HG03175 (cell line): ENCODE data around the gene GSDMA.

Experiments
- ATAC-seq: cut with Tn5 transposase; IDR thresholded peaks from one replicate; pipeline ENCODE4 v1.9.1; 2021; ENCODE audit warnings: mild to moderate bottlenecking, moderate library complexity; ENCODE audit not compliant: unreplicated experiment

GSDMA gene

DNA sequence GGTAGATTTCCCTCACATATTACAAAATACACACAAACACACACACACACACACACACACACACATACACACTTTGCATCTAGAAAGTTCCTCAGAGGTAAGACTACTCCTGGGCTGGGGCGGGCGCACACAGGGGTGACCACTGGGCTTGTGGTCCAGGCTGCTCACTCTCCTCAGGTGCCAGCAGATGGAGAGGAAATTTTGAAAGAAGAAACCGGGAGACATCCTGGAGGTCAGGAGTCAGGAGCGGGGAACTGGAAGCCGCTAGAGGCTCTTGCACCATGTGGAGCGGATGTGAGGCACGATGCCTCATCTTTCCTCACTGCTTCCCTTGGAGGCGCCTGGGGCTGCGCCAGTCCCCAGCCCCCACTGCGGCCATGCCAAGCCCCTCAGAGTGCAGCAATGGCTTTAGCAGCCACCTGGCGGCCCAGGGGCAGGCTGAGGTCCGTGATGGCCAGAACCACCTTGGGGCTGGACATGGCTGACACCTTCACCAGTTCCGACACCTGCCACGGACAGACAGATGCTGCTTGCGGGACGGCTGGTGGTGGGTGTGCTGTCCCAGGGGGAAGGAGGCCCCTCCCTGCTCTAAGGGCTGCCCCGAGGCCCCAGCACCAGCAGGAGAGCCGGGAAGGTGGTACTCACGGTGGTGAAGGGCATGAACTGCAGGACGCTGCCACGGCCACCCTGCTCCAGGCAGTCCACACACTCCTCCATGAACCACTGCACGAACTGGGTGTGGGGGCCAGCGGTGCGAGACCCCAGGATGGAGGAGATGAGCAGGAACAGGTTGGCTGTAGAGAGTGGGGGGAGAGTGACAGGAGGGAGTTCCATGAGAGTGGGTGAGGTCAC, 56.6 kb downstream of the GSDMA start:
- no peak for ATAC-seq

DNA sequence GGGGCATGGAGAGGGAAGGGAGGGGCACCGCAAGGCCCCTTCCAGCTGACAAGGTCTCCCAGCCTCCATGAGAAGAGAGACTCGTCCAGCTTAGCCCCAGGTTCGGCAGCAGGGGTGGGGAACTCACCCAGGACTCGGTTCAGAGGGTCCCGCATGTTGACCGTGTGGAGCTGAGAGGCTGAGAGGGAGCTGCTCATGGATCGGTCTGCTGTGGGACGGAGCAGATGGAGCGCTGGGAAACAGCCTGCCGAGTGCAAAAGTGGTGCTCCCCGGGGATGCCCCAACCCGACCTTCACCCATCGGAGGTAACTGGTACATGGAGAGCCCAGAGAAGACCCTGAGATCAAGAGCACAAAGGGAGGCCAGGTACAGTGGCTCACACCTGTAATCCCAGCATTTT, 57.3 kb downstream of the GSDMA start:
- ATAC-seq, result no peak

DNA sequence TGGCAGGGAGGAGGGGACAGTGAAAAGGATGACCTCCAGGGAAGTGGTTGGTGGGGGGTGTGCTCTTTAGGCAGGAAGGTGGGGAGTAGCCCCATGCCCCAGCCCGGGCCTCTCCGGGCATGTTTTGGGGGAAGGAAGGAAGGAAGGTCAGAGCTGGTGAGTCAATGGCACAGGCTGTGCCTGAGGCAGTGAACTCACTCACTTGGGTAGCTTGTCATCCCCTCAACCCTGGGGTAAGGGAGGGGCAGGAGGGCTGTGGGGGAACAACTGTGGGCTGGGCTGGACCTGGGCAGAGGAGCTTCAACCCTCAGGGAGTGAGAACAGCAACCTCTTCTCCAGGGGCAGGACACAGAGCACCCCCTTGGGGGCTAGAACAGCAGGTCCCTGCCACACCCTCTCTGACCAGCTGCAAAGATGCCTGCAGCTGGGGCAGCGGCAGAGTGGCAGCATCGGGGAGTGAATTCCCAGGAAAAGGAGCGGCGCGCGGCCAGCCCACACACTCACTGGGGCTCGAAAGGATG, 58.7 kb downstream of the GSDMA start:
- no peak for ATAC-seq

DNA sequence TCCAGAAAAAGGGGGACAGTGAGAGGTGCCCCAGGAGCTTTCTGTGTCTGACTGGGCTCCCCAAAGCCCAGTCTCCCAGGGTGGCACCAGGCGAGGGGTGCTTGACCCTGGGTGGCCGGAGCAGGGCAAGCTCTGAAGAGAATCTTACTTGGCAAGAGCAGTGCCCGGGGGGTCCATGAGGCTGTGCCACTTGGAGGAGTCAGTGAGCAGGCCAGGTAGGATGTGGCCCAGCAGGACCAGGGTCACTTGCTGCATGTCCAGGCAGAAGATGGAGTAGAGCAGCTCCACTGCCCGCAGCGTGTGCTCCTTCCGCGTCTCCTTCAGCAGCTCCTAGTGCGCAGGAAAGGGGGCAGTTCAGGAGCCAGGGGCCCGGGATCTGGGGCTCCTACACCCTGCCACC, 59.7 kb downstream of the GSDMA start:
- no peak for ATAC-seq

DNA sequence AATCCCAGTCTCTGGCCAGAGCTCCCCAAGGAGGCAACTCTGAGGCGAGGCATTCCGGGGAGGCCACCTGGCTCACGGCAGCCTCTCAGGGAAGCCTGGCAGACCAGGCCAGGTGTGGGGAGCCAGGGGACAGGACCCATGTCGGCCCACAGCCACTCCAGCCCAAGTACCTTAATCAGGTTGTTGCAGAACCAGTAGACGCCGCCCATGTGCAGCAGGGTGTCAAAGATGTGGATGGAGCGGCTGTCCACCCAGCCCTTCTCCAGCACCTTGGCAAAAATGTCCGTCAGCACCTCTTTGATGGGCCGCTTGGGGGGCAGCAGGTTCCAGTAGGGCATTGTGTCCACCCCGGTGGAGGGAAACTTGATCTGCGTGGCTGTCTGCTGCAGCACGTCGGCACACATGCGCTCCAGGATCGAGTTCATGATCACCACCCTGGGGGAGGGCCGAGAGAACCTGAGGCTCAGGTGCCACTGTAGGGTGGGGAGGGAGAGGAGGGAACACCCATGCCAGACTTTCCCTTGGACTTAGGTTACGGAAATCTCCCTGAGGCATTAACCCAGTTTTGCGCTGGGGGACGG, 60.2 kb downstream of the GSDMA start:
- no peak for ATAC-seq

DNA sequence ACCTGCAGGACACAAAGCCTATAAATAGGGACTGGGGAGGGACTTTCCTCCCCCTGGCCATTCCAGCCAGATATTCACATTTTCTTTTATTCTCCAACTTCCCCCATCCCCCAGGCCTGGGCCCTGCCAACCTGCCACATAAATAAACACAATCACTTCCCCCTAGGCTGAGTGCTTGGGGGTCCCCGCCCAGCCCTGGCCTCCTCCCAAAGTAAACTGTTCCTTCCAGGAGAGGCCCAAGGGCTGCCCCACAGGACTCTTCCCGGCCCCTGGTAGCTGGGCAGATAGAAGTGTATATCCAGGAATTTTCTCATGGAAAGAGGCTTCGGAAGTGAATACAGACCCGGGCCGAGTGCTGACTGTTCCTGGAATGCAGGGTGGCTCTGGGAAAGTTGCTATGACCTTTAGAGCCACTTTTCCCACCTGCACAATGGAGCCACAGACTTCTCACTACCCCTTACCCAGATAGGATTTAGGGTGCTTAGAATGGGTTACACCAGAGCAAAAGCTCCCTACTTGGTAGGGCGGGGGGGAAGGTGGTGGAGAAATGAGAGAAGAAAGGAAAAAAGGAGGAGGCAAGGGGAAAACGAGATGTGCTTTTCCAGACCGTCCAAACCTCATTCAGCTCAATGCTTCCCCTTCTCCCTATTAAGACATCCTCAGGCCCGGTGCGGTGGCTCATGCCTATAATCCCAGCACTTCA, 60.9 kb downstream of the GSDMA start:
- ATAC-seq, result no peak

DNA sequence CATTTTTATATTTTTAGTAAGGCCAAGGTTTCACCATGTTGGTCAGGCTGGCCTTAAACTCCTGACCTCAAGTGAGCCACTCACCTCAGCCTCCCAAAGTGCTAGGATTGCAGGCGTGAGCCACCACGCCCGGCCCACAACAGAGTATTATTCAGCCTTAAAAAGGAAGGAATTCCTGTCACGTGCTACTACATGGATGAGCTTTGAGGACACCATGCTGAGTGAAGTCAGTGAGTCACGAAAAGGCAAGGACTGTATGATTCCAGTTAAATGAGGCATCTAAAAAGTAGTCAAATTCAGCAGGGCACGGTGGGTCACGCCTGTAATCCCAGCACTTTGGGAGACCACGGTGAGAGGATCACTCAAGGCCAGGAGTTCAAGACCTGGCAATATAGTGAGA, 62.1 kb downstream of the GSDMA start:
- no peak for ATAC-seq

DNA sequence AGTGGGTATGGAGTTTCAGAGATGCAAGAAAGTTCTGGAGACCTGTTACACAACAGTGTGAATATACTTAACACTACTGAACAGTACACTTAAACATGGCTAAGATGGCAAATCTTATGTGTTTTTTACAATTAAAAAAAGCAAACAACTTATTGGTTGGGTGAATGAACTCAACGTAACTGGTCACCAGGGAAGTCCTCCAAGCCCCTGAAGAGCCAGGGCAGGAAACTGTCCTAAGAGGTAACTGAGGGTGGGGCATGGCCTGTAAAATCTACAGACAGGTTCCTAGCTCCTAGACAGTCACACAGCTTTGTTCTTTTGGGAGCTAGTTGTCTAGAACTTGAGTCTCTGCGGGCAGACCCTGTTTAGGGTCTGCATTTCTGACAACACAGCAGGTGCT, 62.8 kb downstream of the GSDMA start:
- no peak for ATAC-seq

DNA sequence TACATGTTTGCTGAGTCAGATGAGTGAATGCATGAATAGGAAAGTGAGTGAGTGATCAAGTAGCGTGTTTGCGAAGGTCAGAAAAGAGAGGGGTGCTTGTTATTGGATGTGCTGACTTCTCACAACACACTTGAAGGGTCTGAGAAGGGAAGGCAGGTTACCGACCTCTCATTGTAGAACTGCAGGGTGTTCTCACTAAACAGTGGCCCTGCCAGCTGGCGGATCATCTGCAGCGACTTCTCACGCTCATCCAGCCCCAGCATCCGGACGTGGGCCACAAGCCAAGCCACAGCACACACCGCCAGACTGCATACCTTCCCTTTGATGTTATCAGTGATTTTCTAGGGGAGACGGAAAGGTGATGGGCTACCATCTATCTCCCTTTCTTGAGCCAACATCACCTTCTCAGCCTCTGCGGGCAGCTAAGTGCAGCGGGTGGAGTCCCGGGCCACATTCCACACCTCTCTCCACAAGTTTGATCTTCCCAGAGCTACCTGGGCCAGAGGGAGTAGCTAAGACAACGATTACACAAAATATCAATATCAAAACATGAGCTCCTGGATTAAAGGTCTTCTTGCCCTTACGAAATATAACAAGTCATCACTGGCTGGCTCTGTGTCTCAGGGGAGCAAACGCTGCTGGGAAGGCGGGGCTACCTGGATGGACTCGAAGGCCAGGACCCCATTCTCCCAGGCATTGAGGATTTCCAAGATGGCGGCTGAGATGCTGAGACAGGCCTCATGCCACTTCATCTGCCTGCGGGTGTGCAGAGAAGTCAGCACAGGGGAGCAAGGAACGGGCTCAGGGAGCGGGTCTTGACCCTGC, 63.4 kb downstream of the GSDMA start:
- no peak for ATAC-seq

DNA sequence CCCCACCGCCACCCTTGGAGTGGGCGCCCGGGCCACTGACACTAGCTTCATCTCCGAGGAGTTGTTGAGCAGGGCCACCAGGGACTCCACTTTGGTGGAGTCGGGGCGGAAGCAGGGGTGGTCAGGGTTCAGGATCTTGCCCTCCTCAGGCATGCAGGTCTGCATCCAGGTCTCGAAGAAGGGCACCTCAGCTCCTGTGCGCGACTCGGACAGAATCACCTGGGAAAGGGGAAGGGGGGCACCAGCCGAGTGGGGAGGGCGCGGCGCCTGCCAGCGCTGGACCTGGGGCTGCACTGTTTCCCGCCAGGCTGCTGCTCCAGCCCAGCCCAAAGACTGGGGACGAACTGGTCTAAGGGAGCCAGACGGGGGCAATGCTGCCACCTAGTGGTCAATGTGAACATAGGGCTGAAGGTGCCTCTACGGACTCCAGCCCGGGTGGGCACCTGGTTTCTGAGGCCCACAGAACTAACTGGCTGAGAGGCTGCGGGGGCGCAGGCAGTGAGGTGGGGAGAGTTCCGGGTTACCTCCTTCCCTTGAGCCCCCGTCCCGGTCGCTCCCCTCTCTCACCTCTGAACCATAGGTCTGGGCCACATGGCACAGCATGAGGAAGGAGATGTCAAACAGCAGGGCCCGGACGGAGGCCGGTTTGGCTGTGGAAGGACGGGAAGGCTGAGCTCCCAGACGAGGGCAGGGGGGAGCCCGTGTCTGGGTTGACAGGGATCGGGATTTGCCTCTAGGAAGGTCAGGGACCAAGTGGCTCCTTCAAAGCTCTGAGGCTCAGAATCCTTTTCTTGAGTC, 64.2 kb downstream of the GSDMA start:
- ATAC-seq, result no peak
